GM18867 (cell line): ENCODE measurements around the gene SPON1.
A peak's percentile ranks its signal among the peaks of the same experiment; 100 is the strongest.
"Not testable (repeated sequence)": the region's sequence is repeated elsewhere in the genome, so short reads cannot be mapped to it uniquely, and the experiment has no call there.

ENCODE experiments used
- ATAC-seq: cut with Tn5 transposase; IDR thresholded peaks from one replicate; pipeline ENCODE4 v1.9.1; 2021; ENCODE audit warnings: mild to moderate bottlenecking, moderate library complexity; ENCODE audit not compliant: unreplicated experiment

Gene SPON1

GRCh38 chr11:14261066-14261465 is 298.5 kb downstream of the SPON1 start:
- no peak for ATAC-seq

DNA sequence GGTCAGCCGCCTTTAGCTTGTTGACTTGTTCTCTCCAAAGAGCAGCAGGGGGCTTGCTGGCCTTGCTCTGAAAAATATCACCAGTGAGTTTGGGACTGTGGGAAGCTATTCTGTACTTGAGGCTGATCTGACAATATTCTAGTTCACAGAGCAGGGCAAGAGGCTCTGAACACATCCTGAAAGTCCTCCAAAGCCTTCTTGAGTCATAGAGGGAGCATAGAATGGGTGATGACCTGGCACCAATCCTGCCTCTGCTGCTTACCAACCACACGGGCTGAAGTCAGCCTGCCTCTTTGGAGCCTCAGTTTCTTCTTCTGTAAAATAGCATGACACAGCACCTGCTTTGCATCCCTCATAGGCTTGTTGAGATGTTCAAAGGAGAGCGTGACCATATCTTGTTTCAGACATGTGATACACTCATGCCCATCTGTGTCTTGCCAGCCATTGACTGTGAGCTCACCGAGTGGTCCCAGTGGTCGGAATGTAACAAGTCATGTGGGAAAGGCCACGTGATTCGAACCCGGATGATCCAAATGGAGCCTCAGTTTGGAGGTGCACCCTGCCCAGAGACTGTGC is 299.8 kb downstream of the SPON1 start:
- ATAC-seq, result no peak

DNA sequence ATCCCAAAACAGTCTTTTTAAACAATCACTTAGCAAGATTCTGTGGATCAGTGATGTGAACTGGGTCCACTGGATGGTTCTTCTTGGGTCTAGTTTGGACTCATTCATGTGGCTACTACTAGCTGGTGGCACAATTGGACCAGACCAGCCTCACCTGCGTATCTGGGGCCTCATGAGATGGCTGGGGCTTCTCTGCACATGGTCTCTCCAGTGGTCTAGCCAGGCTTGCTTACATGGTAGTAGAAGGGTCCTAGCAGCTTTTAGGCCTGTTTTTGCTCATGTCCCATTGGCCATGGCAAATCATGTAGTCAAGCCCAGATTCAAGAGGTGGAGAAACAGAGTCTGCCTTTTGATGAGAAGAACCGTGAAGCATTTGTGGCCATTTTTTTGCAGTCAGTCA is 302.4 kb downstream of the SPON1 start:
- ATAC-seq, result no peak

- no peak for ATAC-seq
Measured at GRCh38 chr11:14266622-14267021, 304.1 kb downstream of the SPON1 start.

DNA sequence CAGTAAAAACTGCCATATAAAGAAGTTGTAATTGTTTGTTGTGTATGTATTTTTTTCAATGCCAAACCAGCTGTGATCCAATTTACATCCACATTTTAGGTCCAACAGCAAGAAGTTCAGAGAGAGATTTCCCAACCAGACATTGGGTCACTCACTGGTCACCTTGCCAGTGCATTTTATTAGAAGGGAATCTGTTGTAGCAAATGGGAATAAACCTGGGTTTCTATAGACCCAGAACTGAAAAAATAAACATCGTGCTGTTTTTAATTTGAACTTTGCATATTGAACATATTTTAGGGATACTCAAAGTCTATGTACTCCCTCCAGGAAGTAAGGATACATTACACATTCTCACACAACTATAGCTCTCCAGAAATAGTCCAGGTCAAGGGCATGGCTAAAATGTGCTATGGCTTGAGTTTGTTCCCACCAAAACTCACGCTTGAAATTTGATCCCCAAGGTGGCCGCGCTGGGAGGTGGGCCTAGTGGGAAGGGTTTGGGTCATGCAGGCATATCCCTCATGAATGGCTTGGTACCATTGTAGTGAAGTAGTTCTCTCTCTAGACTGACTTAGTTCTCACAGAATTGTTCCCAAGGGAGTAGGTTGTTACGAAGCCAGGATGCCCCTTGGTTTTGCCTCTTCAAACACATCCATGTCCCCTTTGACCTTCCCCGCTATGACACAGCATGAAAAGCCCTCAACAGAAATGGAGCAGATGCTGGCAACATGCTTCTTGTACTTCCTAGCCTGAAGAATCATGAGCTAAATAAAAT is 305.5 kb downstream of the SPON1 start:
- ATAC-seq, result no peak

DNA sequence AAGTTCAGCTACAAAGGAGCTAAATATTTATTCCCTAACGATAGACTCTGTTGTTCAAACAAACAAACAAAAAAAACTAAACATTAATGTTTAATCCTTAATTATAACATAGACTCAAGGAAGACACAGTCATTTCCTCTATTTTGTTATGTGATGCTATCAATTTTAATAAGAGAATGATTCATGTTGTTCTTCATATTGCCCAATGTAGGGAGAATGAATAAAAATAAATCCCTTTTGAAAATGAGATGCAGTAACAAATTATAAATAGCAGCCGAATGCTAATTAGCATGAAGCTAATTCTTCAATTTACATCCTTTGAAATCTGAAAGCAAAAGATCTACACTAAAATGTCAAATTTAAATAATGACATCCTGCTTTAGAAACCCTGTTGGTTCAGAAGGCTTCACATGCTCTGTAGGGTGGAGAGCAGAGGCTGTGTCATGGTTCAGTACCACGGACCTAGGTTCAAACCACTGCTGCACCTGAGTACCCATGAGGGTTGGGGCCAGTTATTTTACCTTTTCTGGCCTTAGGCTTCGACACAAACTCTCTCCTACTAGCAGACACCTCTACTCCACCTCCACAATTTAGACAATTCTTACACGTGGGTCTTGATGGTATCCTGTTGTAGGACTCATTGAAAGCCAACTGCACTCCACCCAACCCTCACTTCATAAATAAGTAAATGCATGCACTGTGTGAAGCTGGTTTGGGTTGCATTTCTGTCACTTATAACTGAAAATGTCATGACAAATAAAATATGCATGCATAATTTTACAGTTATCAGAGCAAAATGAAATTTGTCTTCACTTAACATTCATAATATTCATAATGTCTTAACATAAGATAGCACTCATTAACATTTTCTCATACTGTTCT is 307.4 kb downstream of the SPON1 start:
- ATAC-seq, result peak; percentile 71

DNA sequence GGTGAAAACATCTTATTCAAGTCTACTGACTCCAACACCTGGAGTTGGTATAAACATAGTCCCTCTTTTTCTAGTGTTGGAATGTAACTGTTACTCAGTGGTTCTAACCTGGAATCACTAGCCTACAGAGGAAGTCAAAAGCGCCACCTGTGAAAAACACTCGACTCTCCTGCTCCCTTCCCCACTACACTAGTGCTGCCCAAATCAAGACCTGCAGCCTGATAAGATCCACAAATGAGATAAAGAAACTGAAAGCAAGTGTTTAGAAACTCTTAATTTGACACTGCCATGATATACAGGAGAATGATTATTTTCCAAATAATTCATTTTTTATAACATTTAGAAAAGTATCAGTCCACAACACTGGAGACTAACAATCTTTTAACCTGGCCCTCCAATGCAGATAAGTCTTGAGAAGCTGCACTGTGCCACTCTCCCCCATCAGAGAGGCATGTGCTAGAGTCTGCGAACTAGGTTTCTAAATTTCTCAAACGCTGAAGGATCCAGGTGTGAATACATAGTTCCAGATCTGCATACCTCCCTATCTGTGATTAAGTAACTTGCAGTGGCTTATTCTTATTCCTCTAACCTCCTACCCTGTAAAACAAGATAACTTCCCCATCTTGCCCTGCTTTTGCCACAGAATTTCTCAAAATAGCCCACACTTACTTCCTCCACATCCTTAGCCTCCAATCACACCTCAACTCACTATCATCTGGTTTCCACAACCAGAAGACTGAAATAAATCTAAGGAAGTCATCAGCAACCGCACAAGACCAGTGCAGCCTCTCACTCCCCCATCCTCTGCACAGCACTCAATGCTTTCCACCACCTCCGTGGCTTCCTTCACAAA is 308.4 kb downstream of the SPON1 start:
- peak; percentile 58 for ATAC-seq

GRCh38 chr11:14273895-14274294 is 311.4 kb downstream of the SPON1 start:
- ATAC-seq, result no peak

- no peak for ATAC-seq
Measured at GRCh38 chr11:14275076-14275475, 312.6 kb downstream of the SPON1 start.

DNA sequence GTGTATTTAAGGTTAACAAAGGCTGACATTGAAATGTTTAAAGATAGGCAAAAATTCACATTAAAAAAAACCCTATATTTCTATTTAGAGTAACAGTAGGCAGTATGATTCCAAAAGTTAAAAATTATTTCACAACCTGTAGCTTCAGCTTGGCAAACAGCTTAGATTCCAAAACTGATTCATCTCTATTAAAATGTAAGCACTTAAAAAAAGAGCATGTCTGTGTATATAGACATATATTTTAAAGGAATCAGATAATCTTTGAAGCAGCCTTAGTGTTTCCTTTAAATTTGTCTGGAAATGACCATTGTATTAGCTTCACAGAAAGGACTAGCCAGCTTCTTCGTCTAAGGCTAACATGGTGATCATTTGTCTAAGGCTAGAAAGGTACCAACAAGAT is 316.3 kb downstream of the SPON1 start:
- not testable (repeated sequence) for ATAC-seq

DNA sequence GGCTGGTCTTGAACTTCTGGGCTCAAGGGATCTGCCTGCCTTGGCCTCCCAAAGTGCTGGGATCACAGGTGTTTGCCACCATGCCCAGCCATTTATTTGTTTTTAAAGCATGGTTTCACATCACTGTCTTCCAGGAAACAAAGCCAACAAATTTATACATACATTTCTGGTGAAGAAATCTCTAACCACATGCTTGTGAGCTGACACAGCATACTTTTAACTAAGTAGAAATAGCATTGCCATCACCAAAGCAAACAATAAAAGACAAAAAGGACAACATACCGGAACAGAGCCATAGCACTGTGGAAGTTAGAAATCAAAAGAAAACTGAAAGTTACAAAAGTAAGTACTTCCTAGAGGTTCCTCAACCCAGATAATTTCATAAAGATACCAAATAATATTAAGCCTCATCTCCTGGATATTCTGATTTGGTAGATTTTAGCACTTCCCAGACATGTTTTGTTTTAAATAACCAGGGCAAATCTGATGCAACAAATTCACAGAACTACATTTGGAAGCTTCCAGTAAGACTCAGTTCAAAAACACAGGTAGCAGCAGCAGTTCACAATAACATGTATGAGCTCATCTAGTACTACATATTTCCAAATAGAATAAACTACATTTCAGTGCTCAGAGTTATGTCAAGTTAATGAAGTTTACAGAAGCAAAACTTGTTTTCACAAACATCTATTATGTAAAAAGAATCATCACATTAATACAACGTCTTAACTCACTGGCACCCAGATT is 325.8 kb downstream of the SPON1 start:
- no peak for ATAC-seq

GRCh38 chr11:14290422-14290821 is 327.9 kb downstream of the SPON1 start:
- ATAC-seq, result no peak

DNA sequence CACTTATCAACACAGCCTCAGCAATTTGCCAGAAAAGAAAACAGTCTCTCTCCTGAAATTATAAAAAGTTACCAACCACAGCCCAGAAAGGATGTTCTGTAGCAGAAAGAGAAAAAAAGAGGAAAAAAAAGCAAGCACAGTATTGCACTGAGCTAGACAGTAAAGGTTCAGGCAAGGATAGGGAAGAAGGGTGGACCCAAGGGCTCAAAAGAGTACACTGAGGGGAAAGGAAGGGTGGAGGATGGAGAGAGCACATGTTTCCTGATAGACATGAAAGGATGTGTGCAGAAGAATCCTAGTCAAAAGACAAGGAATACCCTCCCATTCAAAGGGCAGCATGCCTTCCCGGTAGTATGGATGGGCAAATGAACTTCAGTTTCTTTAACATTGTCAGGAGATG is 337.4 kb downstream of the SPON1 start:
- ATAC-seq, result no peak

GRCh38 chr11:14300661-14301304 is 338.3 kb downstream of the SPON1 start:
- peak; percentile 89 for ATAC-seq

- ATAC-seq, result no peak
Measured at GRCh38 chr11:14304601-14305000, 342.1 kb downstream of the SPON1 start.

- no peak for ATAC-seq
Measured at GRCh38 chr11:14305649-14306048, 343.1 kb downstream of the SPON1 start.

- ATAC-seq, result no peak
Measured at GRCh38 chr11:14306481-14306880, 344.0 kb downstream of the SPON1 start.

GRCh38 chr11:14308114-14308896 is 345.8 kb downstream of the SPON1 start:
- ATAC-seq, result peak; percentile 51

DNA sequence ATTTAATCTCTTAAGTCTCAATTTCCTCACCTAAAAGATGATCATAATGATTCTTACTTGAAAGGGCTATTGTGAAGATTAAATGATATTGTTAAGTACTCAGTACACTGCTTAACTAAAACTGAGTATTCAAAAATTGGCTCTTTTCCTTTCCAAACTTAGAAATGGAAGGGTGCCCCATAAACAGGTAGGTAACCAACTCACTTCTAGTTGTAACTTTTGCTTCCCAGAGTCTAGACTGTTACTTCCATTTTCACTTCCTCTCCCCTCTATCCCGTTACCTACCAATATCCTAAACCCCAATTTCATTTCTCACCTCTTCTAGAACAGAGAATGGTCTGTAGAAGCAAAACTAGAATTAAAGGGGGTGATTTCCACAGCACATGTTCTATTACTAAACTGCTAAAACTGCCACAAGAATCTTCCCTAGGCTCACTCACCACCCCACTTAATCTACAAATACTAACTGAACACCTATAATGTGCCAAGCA is 346.4 kb downstream of the SPON1 start:
- ATAC-seq, result peak; percentile 65
